ENCODE data around the gene RECK. TPM values are rescaled to one million over a fixed set of nuclear protein-coding genes. Genes with fewer than 3 reads are reported as not detected.

RECK gene
- total and polyA plus RNA-seq, 8 donors, result 0.95 to 4.6 (median 1.7) TPM

DNA sequence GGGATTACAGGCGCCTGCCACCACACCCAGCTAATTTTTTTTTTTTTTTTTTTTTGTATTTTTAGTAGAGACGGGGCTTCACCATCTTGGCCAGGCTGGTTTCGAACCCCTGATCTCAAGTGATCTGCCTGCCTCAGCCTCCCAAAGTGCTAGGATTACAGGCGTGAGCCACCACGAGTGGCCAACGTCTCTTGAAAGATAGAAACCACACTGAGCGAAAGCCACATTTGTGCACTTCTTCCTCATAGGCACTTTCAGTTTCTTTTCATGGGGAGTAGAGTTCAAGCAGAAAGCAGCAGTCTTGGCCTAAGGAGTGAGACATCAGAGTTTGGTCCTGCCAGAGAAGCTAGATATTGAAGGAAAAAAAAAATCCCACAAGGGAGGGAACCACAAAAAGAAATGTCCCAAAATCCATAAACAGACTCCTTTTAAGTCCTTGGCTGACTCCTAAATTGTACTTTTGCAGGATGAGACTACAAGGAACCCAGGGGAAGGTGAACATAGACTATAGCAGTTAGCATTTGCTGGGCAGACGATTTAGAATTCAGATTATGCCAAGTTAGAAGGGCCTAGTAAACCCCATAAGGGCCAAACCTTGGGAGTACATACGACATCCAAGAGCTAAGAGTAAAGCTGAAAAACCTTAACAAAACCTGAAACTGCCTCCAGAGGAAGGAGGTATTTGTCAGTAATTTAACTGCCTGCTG is 55.9 kb downstream of the RECK start:
- peaks cover 10 to 21% (median 19%) of the 10 kb centered on the region in 3 donors for H3K4me1 ChIP-seq
- H3K4me3 ChIP-seq, result no peak overlapping the region
- H3K27me3 ChIP-seq, result no peaks in the 10 kb centered on the region
- DNase-seq (no peak), FAIRE-seq (no peak), ATAC-seq (peak in 2 of 4 donors; percentile 70 to 71)
- 92 to 94% methylated on average over 9 of the region's 9 CpGs for WGBS, 2 donors
- H3K9me3 ChIP-seq, result no peaks in the 10 kb centered on the region
- peak overlapping the region in 2 of 4 donors; percentile 10 to 42 for H3K27ac ChIP-seq
- H3K36me3 ChIP-seq, result no peaks in the 10 kb centered on the region
- intact Hi-C loops (cut with DNase I), result no loop called here
- TF ChIP-seq, protein P1, sequence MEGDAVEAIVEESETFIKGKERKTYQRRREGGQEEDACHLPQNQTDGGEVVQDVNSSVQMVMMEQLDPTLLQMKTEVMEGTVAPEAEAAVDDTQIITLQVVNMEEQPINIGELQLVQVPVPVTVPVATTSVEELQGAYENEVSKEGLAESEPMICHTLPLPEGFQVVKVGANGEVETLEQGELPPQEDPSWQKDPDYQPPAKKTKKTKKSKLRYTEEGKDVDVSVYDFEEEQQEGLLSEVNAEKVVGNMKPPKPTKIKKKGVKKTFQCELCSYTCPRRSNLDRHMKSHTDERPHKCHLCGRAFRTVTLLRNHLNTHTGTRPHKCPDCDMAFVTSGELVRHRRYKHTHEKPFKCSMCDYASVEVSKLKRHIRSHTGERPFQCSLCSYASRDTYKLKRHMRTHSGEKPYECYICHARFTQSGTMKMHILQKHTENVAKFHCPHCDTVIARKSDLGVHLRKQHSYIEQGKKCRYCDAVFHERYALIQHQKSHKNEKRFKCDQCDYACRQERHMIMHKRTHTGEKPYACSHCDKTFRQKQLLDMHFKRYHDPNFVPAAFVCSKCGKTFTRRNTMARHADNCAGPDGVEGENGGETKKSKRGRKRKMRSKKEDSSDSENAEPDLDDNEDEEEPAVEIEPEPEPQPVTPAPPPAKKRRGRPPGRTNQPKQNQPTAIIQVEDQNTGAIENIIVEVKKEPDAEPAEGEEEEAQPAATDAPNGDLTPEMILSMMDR (IDR thresholded peaks at IDR 0.05), result no peak

DNA sequence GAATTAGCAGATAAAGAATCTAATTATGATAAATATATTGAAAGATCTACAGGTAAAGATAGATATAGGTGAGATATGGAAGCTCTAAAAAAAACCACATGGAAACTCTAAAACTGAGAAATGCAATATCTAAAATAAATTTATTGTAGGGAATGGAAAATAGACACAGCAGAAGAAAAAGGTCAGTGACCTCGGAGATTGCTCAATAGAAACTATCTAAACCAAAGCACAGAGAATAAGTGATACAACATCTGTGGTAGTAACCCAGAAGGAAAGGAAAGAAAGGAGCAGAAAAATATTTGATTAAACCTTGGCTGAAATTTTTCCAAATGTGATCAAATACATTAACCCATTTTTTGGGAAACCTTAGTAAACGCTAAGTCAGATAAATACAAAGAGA is 56.7 kb downstream of the RECK start:
- DNase-seq (no peak), ATAC-seq (no peak), FAIRE-seq (no peak)
- TF ChIP-seq, protein P1 (IDR thresholded peaks at IDR 0.05), result no peak
- H3K36me3 ChIP-seq, result no peaks in the 10 kb centered on the region
- no peak overlapping the region for H3K4me3 ChIP-seq
- 87 to 94% methylated on average over 2 of the region's 2 CpGs for WGBS, 2 donors
- H3K27ac ChIP-seq, result no peak overlapping the region
- H3K9me3 ChIP-seq, result no peaks in the 10 kb centered on the region
- H3K4me1 ChIP-seq, result peaks cover 10 to 21% (median 19%) of the 10 kb centered on the region in 3 donors
- intact Hi-C loops (cut with DNase I), result no loop called here
- H3K27me3 ChIP-seq, result no peaks in the 10 kb centered on the region

DNA sequence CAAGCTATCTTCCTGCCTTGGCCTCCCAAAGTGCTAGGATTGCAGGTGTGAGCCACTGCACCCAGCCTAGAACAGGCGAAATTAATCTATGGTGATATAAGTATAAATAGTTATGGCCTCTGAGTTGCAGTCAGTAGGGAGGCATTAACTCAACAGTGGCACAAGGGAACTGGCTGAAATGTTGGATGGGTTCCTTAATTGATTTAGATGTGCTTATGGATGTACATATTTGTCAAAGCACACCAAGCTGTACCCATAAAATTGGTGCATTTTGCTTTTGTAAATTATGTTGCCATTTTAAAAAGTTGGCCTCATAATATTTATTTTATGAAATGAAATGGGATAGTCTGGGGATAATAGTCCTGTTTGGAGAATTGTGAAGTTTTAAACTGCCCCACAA is 63.0 kb downstream of the RECK start:
- WGBS, 2 donors, result 59 to 75% methylated on average over 1 of the region's 1 CpG
- no peaks in the 10 kb centered on the region for H3K27me3 ChIP-seq
- H3K4me1 ChIP-seq, result no peaks in the 10 kb centered on the region
- no peak overlapping the region for H3K27ac ChIP-seq
- ATAC-seq (no peak), FAIRE-seq (no peak), DNase-seq (no peak)
- TF ChIP-seq, protein P1 (IDR thresholded peaks at IDR 0.05), result no peak
- H3K9me3 ChIP-seq, result no peaks in the 10 kb centered on the region
- H3K36me3 ChIP-seq, result no peaks in the 10 kb centered on the region
- H3K4me3 ChIP-seq, result no peak overlapping the region
- intact Hi-C loops (cut with DNase I), result no loop called here

DNA sequence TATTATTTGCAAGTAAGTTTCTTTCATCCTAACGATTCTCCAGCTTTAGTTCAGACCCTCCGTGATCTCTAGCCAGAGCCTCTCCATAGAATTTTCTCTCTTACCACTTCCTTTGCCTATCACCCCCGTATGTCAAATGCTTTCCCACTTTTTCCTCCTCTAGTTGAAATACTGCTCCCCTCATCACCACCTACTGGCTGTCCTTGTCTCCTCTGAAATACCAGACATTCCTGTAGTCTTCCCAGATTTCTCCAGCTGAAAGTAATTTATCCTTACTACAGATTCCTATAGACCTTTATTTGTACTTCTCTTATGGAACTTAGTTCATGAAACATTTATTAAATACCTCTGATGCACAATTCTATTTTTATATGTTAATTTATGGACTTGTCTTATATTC is 63.8 kb downstream of the RECK start:
- H3K27me3 ChIP-seq, result no peaks in the 10 kb centered on the region
- no peaks in the 10 kb centered on the region for H3K36me3 ChIP-seq
- no peak for DNase-seq
- H3K4me1 ChIP-seq, result no peaks in the 10 kb centered on the region
- WGBS, 2 donors, result 69 to 70% methylated on average over 3 of the region's 3 CpGs
- TF ChIP-seq, protein P1 (IDR thresholded peaks at IDR 0.05), result no peak
- intact Hi-C loops (cut with DNase I), result no loop called here
- H3K4me3 ChIP-seq, result no peak overlapping the region
- no peak for FAIRE-seq
- H3K9me3 ChIP-seq, result no peaks in the 10 kb centered on the region
- H3K27ac ChIP-seq, result no peak overlapping the region
- no peak for ATAC-seq
